ENCODE data around the gene PDF. TPM values are rescaled to one million over a fixed set of nuclear protein-coding genes. Genes with fewer than 3 reads are reported as not detected.
"Not testable (repeated sequence)": the region's sequence is repeated elsewhere in the genome, so short reads cannot be mapped to it uniquely, and the experiment has no call there.

The PDF gene, protein sequence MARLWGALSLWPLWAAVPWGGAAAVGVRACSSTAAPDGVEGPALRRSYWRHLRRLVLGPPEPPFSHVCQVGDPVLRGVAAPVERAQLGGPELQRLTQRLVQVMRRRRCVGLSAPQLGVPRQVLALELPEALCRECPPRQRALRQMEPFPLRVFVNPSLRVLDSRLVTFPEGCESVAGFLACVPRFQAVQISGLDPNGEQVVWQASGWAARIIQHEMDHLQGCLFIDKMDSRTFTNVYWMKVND
- 1 to 10 TPM; 2.2 to 7.5 (median 3.5) TPM for polyA plus RNA-seq (ENCODE audit: insufficient read length in 4 of 4)

DNA sequence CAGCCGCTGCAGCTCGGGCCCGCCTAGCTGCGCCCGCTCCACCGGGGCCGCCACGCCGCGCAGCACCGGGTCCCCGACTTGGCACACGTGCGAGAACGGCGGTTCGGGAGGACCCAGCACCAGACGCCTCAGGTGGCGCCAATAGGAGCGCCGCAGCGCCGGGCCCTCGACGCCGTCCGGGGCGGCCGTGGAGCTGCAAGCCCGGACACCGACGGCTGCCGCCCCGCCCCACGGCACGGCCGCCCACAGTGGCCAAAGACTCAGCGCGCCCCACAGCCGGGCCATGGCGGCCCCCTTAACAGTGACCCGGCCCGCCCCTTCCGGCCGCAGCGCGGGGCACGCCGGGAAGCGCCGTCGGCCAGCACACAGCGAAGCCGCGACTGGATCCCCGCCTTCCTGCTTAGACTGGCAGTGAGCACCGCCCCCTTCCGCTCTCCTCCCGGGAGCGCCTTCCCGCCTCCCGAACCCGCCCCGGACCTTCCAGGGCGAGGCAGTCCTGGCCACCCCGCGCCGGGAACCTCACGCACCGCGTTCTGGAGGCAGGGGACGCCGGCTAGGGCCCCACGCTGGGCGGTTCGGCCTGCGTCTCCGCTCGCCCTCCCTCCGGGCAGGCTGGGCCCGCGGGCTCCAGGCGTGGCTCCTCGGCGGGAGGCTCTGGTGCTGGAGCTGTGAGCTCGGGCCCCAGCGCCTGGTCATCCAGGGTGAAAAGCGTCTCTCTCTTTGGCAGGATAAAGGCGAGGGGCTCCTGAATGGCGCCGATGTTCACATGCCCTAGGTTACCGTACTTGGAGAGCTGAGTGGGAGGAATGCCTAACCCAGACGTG lies at the start of gene PDF:
TSS of gene PDF (minus strand) at position 303 of the 824 bp plus-strand sequence. CDS start at position 285, 18 bp downstream.
- peak; percentile 73 to 87 (median 84) for DNase-seq (ENCODE audit: low read depth in 4 of 4, low spot score in 3 of 4)

- DNase-seq (ENCODE audit: low read depth in 4 of 4, low spot score in 3 of 4), result no peak
Measured at GRCh38 chr16:69378760-69379159, 48.4 kb upstream of the PDF start.

DNA sequence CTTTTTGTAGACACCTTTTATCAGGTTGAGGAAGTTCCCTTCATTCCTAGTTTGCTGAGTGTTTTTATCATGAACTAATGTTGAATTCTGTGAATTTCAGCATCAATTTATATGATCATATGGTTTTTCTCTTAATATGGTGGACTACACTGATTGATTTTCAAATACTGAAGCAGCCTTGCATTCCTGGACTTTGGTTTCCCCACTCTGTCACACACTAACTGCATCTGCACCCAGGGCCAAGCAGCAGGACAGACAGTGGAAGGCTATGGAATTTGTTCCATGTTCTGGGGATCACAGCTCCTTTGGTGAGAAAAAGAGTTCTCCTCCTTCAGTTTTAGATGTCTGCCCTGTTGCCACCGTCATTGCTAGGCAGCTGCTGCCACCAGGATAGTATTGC lies 47.6 kb upstream of the PDF start:
- DNase-seq (ENCODE audit: low read depth in 4 of 4, low spot score in 3 of 4), result no peak

GRCh38 chr16:69376393-69377059 lies 46.1 kb upstream of the PDF start:
- DNase-seq (ENCODE audit: low read depth in 4 of 4, low spot score in 3 of 4), result no peak

- no peak for DNase-seq (ENCODE audit: low read depth in 4 of 4, low spot score in 3 of 4)
Measured at GRCh38 chr16:69373019-69373418, 42.6 kb upstream of the PDF start.

DNA sequence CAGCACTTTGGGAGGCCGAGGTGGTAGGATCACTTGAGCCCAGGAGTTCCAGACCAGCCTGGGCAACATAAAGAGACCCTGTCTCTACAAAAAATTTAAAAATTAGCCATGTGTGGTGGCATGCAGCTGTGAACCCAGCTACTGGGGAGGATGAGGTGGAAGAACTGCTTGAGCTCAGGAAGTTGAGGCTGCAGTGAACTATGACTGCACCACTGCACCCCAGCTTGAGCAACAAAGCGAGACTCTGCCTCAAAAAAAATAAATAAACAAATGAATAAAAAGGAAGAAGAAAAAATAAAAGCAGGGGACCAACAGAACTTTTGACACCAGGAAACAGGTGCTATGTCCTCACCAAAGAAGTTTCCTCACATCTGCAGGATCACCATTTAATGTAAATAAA lies 41.2 kb upstream of the PDF start:
- no peak for DNase-seq (ENCODE audit: low read depth in 4 of 4, low spot score in 3 of 4)

- DNase-seq (ENCODE audit: low read depth in 4 of 4, low spot score in 3 of 4), result no peak
Measured at GRCh38 chr16:69368866-69369265, 38.5 kb upstream of the PDF start.

- no peak for DNase-seq (ENCODE audit: low read depth in 4 of 4, low spot score in 3 of 4)
Measured at GRCh38 chr16:69367980-69368379, 37.6 kb upstream of the PDF start.

GRCh38 chr16:69366431-69366830 lies 36.0 kb upstream of the PDF start:
- no peak for DNase-seq (ENCODE audit: low read depth in 4 of 4, low spot score in 3 of 4)

DNA sequence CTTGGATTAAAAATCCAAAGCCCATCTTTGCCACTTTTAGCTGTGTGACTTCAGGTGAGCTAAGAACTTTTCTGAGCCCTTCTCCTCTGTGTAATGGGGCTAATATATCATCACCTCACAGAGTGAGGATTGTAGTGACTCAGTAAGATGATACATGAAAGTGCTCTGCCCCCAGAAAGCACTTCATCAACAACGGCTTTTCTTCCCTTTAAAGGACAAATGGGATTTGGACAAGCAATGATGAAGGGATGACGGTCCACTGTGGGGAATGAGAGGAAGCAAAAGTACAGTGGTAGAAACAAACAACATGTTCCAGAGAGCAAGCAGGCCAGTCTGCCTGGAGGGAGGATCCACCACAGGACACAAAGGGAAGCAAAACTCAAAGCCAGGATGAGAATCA lies 35.5 kb upstream of the PDF start:
- no peak for DNase-seq (ENCODE audit: low read depth in 4 of 4, low spot score in 3 of 4)

GRCh38 chr16:69364088-69364487 lies 33.7 kb upstream of the PDF start:
- no peak for DNase-seq (ENCODE audit: low read depth in 4 of 4, low spot score in 3 of 4)

DNA sequence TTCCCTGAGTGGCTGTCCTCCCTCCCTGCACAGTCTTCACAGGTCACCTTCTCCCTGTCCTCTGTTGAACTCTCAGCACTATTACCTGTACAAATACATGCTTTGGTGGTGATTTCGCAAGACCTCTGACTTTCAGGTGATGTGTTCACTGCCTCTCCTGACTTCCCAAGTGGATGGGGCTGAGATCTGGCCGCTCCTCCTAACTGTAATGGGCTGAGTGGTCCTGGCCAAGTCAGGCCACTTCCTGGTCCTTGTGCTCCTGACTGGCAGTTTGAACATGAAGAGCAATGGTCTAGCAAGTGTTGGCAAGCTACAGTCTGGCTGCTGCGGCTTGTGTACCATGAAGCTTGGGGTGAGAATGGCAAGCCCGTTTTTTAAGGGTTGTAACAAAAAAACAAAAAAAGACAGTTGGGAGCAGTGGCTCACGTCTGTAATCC lies 32.9 kb upstream of the PDF start:
- no peak for DNase-seq (ENCODE audit: low read depth in 4 of 4, low spot score in 3 of 4)

GRCh38 chr16:69360070-69360469 lies 29.7 kb upstream of the PDF start:
- DNase-seq (ENCODE audit: low read depth in 4 of 4, low spot score in 3 of 4), result not testable (repeated sequence)

GRCh38 chr16:69351309-69352027 lies 21.1 kb upstream of the PDF start, which contains the start of gene TMED6:
Gene TMED6, minus strand, starts transcription at chr16:69351786. Its CDS starts 33 bp downstream, at chr16:69351753.
- DNase-seq (ENCODE audit: low read depth in 4 of 4, low spot score in 3 of 4), result no peak

DNA sequence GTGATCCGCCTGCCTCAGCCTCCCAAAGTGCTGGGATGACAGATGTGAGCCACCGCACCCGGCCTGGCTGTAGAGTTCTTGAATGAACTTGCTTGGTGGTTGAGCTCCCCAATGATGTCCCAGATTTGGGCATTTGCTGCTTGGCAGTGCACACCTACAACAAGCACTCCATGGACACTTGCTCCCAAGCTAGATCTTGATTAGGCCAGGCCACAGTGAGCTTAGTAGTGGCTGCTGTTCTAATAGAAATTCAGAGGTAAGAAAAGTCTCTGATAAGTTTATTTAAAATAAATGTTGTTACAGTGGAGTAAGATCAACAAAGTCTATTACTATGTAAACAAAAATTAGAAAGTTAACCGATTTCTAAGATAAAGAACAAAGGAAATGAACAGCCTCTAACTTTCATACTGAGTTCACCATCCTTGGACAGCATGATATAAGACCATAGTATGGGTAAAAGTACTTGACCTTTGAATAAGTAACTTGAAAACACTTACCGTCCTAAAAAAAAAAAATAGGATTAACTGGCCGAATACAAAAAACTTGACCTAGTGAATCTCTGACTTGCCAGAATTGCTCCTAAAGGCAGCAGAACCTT lies 20.2 kb upstream of the PDF start:
- DNase-seq (ENCODE audit: low read depth in 4 of 4, low spot score in 3 of 4), result no peak

- DNase-seq (ENCODE audit: low read depth in 4 of 4, low spot score in 3 of 4), result no peak
Measured at GRCh38 chr16:69349536-69349935, 19.1 kb upstream of the PDF start.

DNA sequence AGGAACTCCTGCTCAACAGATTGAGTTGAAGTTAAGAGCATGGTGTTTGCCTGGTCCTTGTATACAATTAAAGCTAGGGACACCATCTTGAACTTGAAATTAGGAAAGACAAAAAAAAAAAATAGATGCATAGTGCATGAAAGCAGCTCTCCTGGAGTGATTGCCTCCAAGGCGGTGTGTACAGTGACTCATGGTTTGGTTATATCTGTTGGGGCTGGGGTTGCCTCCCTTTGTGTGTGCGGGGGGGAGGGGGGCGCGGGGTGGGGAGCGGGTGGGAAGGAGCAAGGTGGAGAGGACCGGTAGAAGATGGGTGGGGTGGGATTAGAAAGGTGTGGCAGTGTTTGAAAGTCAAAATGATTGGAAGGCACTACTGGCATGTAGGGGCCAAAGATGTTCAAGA lies 17.8 kb upstream of the PDF start:
- DNase-seq (ENCODE audit: low read depth in 4 of 4, low spot score in 3 of 4), result no peak

DNA sequence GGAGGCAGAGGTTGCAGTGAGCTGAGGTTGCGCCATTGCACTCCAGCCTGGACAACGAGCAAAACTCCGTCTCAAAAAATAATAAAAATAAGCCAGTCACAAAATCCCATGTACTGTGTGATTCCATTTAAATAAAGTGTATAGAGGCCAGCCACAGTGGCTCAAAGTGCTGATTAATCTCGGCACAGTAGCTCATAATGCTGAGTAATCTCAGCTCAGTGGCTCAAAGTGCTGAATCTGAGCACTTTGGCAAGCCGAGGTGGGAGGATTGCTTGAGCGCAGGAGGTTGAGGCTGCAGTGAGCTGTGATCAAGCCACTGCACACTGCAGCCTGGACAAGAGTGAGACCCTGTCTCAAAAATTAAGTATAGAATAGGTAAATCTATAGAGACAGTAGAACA lies 16.3 kb upstream of the PDF start:
- no peak for DNase-seq (ENCODE audit: low read depth in 4 of 4, low spot score in 3 of 4)

GRCh38 chr16:69345923-69346322 lies 15.5 kb upstream of the PDF start:
- no peak for DNase-seq (ENCODE audit: low read depth in 4 of 4, low spot score in 3 of 4)

DNA sequence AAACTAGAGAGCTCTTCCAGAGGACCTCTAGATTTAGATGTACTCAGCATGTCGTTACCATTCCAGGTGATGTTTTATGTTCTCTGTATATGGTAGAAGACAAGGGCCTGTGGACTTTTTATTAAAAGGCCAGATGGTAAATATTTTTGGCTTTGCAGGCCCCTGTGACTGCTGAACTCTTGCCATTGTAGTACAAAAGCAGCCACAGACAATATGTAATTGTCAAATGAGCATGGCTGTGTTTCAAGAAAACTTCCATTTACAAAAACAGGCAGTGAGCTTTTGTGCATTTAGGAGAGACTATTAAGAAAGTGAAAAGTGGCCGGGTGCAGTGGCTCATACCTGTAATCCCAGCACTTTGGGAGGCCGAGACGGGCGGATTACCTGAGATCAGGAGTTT lies 13.8 kb upstream of the PDF start:
- DNase-seq (ENCODE audit: low read depth in 4 of 4, low spot score in 3 of 4), result no peak
